Body of pancreas (tissue), 4 donors: ENCODE data around the gene KLK1. TPM values are rescaled to one million over a fixed set of nuclear protein-coding genes. Genes with fewer than 3 reads are reported as not detected.

ENCODE experiments used
- ATAC-seq: fragments of 150-250 bp; one replicate; pipeline ENCODE4 v1.9.1; 2016
- DNase-seq, 4 donors: peaks; one replicate each; pipeline ENCODE4 v3.0.0-alpha.2; 2019
- H3K27ac ChIP-seq, 4 donors: fragments of 200-600 bp; sonication (generic); 1 replicate in 3 of 4; 2 replicates in 1 of 4; pipeline versions ENCODE4 v1.5.1 to v1.6.1; 2016 to 2019; ENCODE audit warnings: mild to moderate bottlenecking in 1 of 4, mixed read lengths in 1 of 4, moderate library complexity in 1 of 4
- H3K27me3 ChIP-seq, 2 donors: fragments of 200-600 bp; sonication (generic); one replicate each; pipeline ENCODE4 v1.6.0; 2016; ENCODE audit warnings: mild to moderate bottlenecking in 1 of 2
- H3K36me3 ChIP-seq, 2 donors: fragments of 200-600 bp; sonication (generic); replicated peaks in 1 of 2; 2 replicates each; pipeline ENCODE4 v1.5.1; 2016; ENCODE audit warnings: low read depth in 2 of 2; ENCODE audit not compliant: insufficient read depth in 1 of 2
- H3K4me1 ChIP-seq: fragments of 200-600 bp; sonication (generic); one replicate; pipeline ENCODE4 v1.6.0; 2016
- H3K4me3 ChIP-seq, 2 donors: fragments of 200-600 bp; sonication (generic); 1 replicate in 1 of 2; 2 replicates in 1 of 2; pipeline ENCODE4 v1.5.1; 2016 to 2019
- H3K9me3 ChIP-seq, 3 donors: fragments of 200-600 bp; sonication (generic); 1 replicate in 2 of 3; 2 replicates in 1 of 3; pipeline ENCODE4 v1.5.1; 2016
- CTCF ChIP-seq, 7 experiments: fragments of 450-650 bp in 4 of 7; fragments of 200-600 bp in 3 of 7; sonication (generic) in 3 of 7; IDR thresholded peaks; one replicate each; pipeline ENCODE4 v1.5.1; 2016 to 2019; ENCODE audit warnings: antibody characterized with exemption in 7 of 7
- POLR2A ChIP-seq, 3 donors: fragments of 450-650 bp; IDR thresholded peaks; one replicate each; pipeline ENCODE4 v1.6.1; 2016; ENCODE audit warnings: antibody characterized with exemption in 3 of 3, mild to moderate bottlenecking in 2 of 3
- WGBS, 2 donors: methylation state at CpG; one replicate each; pipeline ENCODE4 v1.1.5; 2017; 5-methylcytosine and 5-hydroxymethylcytosine counted together
- intact Hi-C: fragments of 100-400 bp; cut with DNase I; formaldehyde crosslinking; loops from one replicate; pipeline ENCODE4 v1.15.1; 2023
- total RNA-seq, 2 donors: library from RNA; depleted of rRNA; stranded (reverse); fragments of >200 nt; gene quantifications; one replicate each; pipeline ENCODE4 v1.1.0, GENCODE V29; 2016

Gene KLK1
- total RNA-seq, 2 donors from 2014 or later, result 937 to 947 TPM

- no peaks in the 10 kb centered on the region for H3K27me3 ChIP-seq
- H3K36me3 ChIP-seq, result peaks cover 0 to 5% of the 10 kb centered on the region in 2 donors
- H3K4me1 ChIP-seq, result peaks cover 5% of the 10 kb centered on the region
- no peak overlapping the region for H3K4me3 ChIP-seq
- no peak for DNase-seq
- intact Hi-C loops, result no loop called here
- H3K9me3 ChIP-seq, result no peaks in the 10 kb centered on the region
- ATAC-seq, result no peak
- H3K27ac ChIP-seq, result no peak overlapping the region
- WGBS, 2 donors, result 66 to 74% methylated on average over 10 to 11 of the region's 11 CpGs
- TF ChIP-seq POLR2A (IDR thresholded peaks at IDR 0.05), result no peak
- TF ChIP-seq CTCF (IDR thresholded peaks at IDR 0.05), result no peak
Observed at GRCh38 chr19:50793558-50794065, 30.0 kb downstream of the KLK1 start.

- H3K27ac ChIP-seq, result no peak overlapping the region
Observed at GRCh38 chr19:50792272-50793250, 31.0 kb downstream of the KLK1 start.

GRCh38 chr19:50791594-50792271, 31.9 kb downstream of the KLK1 start:
- DNase-seq (no peak), ATAC-seq (no peak)
- TF ChIP-seq CTCF (IDR thresholded peaks at IDR 0.05) (no peak), POLR2A (IDR thresholded peaks at IDR 0.05) (no peak)
- 65 to 73% methylated on average over 12 to 40 of the region's 47 CpGs for WGBS, 2 donors
- H3K27me3 ChIP-seq, result no peaks in the 10 kb centered on the region
- no peak overlapping the region for H3K27ac ChIP-seq
- H3K4me3 ChIP-seq, result no peak overlapping the region
- H3K4me1 ChIP-seq, result peaks cover 5% of the 10 kb centered on the region
- H3K9me3 ChIP-seq, result no peaks in the 10 kb centered on the region
- H3K36me3 ChIP-seq, result no peaks in the 10 kb centered on the region
- intact Hi-C loops, result no loop called here

More at GRCh38 chr19:50792272-50793250, 31.0 kb downstream of the KLK1 start:
- Histone ChIP-seq H3K4me3 (no peak overlapping the region), H3K9me3 (no peaks in the 10 kb centered on the region), H3K27me3 (no peaks in the 10 kb centered on the region), H3K4me1 (peaks cover 5% of the 10 kb centered on the region), H3K36me3 (no peaks in the 10 kb centered on the region)
- no peak for DNase-seq
- no peak for ATAC-seq
- intact Hi-C loops, result no loop called here
- TF ChIP-seq POLR2A (IDR thresholded peaks at IDR 0.05), result no peak
- no peak for TF ChIP-seq CTCF (IDR thresholded peaks at IDR 0.05)
- WGBS, 2 donors, result 82% methylated on average over 9 to 13 of the region's 13 CpGs

GRCh38 chr19:50790922-50791467, 32.6 kb downstream of the KLK1 start:
- TF ChIP-seq POLR2A (IDR thresholded peaks at IDR 0.05), result no peak
- no peak for TF ChIP-seq CTCF (IDR thresholded peaks at IDR 0.05)
- H3K27me3 ChIP-seq, result no peaks in the 10 kb centered on the region
- no peak overlapping the region for H3K4me3 ChIP-seq
- intact Hi-C loops, result no loop called here
- H3K9me3 ChIP-seq, result no peaks in the 10 kb centered on the region
- peaks cover 5% of the 10 kb centered on the region for H3K4me1 ChIP-seq
- 86% methylated on average over 6 of the region's 6 CpGs for WGBS, 2 donors
- H3K36me3 ChIP-seq, result no peaks in the 10 kb centered on the region
- no peak overlapping the region for H3K27ac ChIP-seq
- no peak for DNase-seq
- ATAC-seq, result no peak
